Sigmoid colon (tissue), 4 donors: ENCODE results near the gene RPL7L1.

ENCODE experiments used
- EP300 ChIP-seq, 4 donors: sonication (generic); formaldehyde crosslinking; IDR thresholded peaks; one replicate each; pipeline ENCODE4 v1.6.1; 2017; ENCODE audit warnings: antibody characterized with exemption in 4 of 4
- POLR2AphosphoS5 ChIP-seq, 4 donors: sonication (generic); formaldehyde crosslinking; IDR thresholded peaks; one replicate each; pipeline ENCODE4 v1.6.1; 2017; ENCODE audit warnings: antibody characterized with exemption in 4 of 4
- TF ChIP-seq, protein P1 (sequence below), 4 experiments: fragments of 450-650 bp in 3 of 4; fragments of 200-600 bp in 1 of 4; IDR thresholded peaks; one replicate each; pipeline ENCODE4 v1.5.1; 2016 to 2019; ENCODE audit warnings: antibody characterized with exemption in 4 of 4, mild to moderate bottlenecking in 3 of 4, moderate library complexity in 2 of 4

GRCh38 chr6:42925248-42925857 lies 45.9 kb downstream of the RPL7L1 start:
- TF ChIP-seq, protein P1, sequence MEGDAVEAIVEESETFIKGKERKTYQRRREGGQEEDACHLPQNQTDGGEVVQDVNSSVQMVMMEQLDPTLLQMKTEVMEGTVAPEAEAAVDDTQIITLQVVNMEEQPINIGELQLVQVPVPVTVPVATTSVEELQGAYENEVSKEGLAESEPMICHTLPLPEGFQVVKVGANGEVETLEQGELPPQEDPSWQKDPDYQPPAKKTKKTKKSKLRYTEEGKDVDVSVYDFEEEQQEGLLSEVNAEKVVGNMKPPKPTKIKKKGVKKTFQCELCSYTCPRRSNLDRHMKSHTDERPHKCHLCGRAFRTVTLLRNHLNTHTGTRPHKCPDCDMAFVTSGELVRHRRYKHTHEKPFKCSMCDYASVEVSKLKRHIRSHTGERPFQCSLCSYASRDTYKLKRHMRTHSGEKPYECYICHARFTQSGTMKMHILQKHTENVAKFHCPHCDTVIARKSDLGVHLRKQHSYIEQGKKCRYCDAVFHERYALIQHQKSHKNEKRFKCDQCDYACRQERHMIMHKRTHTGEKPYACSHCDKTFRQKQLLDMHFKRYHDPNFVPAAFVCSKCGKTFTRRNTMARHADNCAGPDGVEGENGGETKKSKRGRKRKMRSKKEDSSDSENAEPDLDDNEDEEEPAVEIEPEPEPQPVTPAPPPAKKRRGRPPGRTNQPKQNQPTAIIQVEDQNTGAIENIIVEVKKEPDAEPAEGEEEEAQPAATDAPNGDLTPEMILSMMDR (IDR thresholded peaks at IDR 0.05) = no peak
- TF ChIP-seq EP300 (IDR thresholded peaks at IDR 0.05) (no peak), POLR2AphosphoS5 (IDR thresholded peaks at IDR 0.05) (no peak)
